Neuronal stem cell (in vitro differentiated cells): ENCODE results near the gene GINS2.

Source experiments
- DNase-seq: peaks from one replicate; pipeline ENCODE4 v3.0.0-alpha.2; 2013; ENCODE audit warnings: low spot score
- H2AFZ ChIP-seq: one replicate; pipeline ENCODE4 v1.6.1; 2013; ENCODE audit warnings: mild to moderate bottlenecking, low read length, inconsistent platforms
- H2AK5ac ChIP-seq: 2 replicates; pipeline ENCODE4 v1.6.1; 2013; ENCODE audit warnings: low read depth, mild to moderate bottlenecking, inconsistent platforms, low read length, moderate library complexity, mixed read lengths
- H2BK120ac ChIP-seq: 2 replicates; pipeline ENCODE4 v1.6.1; 2013; ENCODE audit warnings: low read depth, mild to moderate bottlenecking, inconsistent platforms, low read length, moderate library complexity, mixed read lengths
- H2BK12ac ChIP-seq: one replicate; pipeline ENCODE4 v1.6.1; 2013; ENCODE audit warnings: low read length, inconsistent platforms
- H2BK15ac ChIP-seq: 2 replicates; pipeline ENCODE4 v1.6.1; 2013; ENCODE audit warnings: mild to moderate bottlenecking, low read length, inconsistent platforms, mixed read lengths
- H2BK5ac ChIP-seq: one replicate; pipeline ENCODE4 v1.6.1; 2013; ENCODE audit warnings: inconsistent platforms, mild to moderate bottlenecking, low read length, moderate library complexity
- H3K14ac ChIP-seq: one replicate; pipeline ENCODE4 v1.6.1; 2013; ENCODE audit warnings: low read length, inconsistent platforms
- H3K18ac ChIP-seq: 2 replicates; pipeline ENCODE4 v1.6.1; 2013; ENCODE audit warnings: low read length, inconsistent platforms
- H3K23ac ChIP-seq: 2 replicates; pipeline ENCODE4 v1.6.1; 2013; ENCODE audit warnings: low read depth, mild to moderate bottlenecking, mixed read lengths, low read length, inconsistent platforms; ENCODE audit not compliant: poor library complexity
- H3K27ac ChIP-seq: replicated peaks from 3 replicates; pipeline ENCODE4 v1.5.1; 2013; ENCODE audit warnings: low read length, inconsistent platforms
- H3K27me3 ChIP-seq, 3 experiments: 2 replicates each; pipeline ENCODE4 v1.6.1; 2013; ENCODE audit warnings: low read length in 3 of 3, mild to moderate bottlenecking in 2 of 3, inconsistent platforms in 1 of 3, low read depth in 1 of 3, mixed read lengths in 1 of 3, moderate library complexity in 1 of 3; ENCODE audit not compliant: control insufficient read depth in 3 of 3, insufficient read depth in 3 of 3
- H3K36me3 ChIP-seq, 2 donors: replicated peaks in 1 of 2; 2 replicates each; pipeline ENCODE4 v1.6.1; 2013; ENCODE audit warnings: low read length in 2 of 2; ENCODE audit not compliant: control insufficient read depth in 2 of 2, insufficient read depth in 2 of 2
- H3K4ac ChIP-seq: 2 replicates; pipeline ENCODE4 v1.6.1; 2013; ENCODE audit warnings: inconsistent platforms, mild to moderate bottlenecking, low read length, moderate library complexity
- H3K4me1 ChIP-seq, 2 donors: 1 replicate in 1 of 2; 2 replicates in 1 of 2; pipeline ENCODE4 v1.6.1; 2013; ENCODE audit warnings: low read length in 2 of 2, low read depth in 1 of 2; ENCODE audit not compliant: control insufficient read depth in 2 of 2, insufficient read depth in 1 of 2
- H3K4me2 ChIP-seq: one replicate; pipeline ENCODE4 v1.6.1; 2013; ENCODE audit warnings: mild to moderate bottlenecking, low read length, inconsistent platforms; ENCODE audit not compliant: insufficient read depth, poor library complexity, severe bottlenecking
- H3K4me3 ChIP-seq, 2 donors: 2 replicates each; pipeline ENCODE4 v1.5.1; 2013; ENCODE audit warnings: low read length in 2 of 2, mild to moderate bottlenecking in 2 of 2, inconsistent platforms in 1 of 2, moderate library complexity in 1 of 2
- H3K79me1 ChIP-seq: one replicate; pipeline ENCODE4 v1.6.1; 2013; ENCODE audit warnings: low read depth, mild to moderate bottlenecking, inconsistent platforms, low read length, moderate library complexity
- H3K9ac ChIP-seq: one replicate; pipeline ENCODE4 v1.6.1; 2013; ENCODE audit warnings: mild to moderate bottlenecking, low read depth, low read length, inconsistent platforms; ENCODE audit not compliant: poor library complexity
- H3K9me3 ChIP-seq, 2 donors: replicated peaks in 1 of 2; 2 replicates each; pipeline versions ENCODE3 to v1.6.1; 2013; ENCODE audit warnings: low read length in 2 of 2, mild to moderate bottlenecking in 2 of 2, inconsistent platforms in 1 of 2, low read depth in 1 of 2, mixed read lengths in 1 of 2, moderate library complexity in 1 of 2; ENCODE audit not compliant: control insufficient read depth in 2 of 2, insufficient read depth in 1 of 2
- H4K8ac ChIP-seq: one replicate; pipeline ENCODE4 v1.6.1; 2013; ENCODE audit warnings: low read depth, mild to moderate bottlenecking, inconsistent platforms, low read length, moderate library complexity
- H4K91ac ChIP-seq: one replicate; pipeline ENCODE4 v1.6.1; 2013; ENCODE audit warnings: low read length, low read depth, mild to moderate bottlenecking, inconsistent platforms; ENCODE audit not compliant: poor library complexity
- WGBS, 2 donors: extraction: QIAGEN DNeasy Blood & Tissue Kit; methylation state at CpG; one replicate each; pipeline ENCODE4 v1.1.7; 2013; ENCODE audit warnings: missing lambda C conversion rate in 2 of 2, mixed read lengths in 1 of 2; ENCODE audit not compliant: insufficient read length in 2 of 2, insufficient replicate concordance in 1 of 2; ENCODE audit errors: extremely low coverage in 2 of 2; 5-methylcytosine and 5-hydroxymethylcytosine counted together

Gene GINS2

GRCh38 chr16:85648805-85649204 is 39.9 kb downstream of the GINS2 start:
- Histone ChIP-seq H3K36me3 (peaks cover 2 to 54% of the 10 kb centered on the region in 2 donors), H2AFZ (no peak overlapping the region), H2BK15ac (peak overlapping the region; percentile 83), H2AK5ac (peak overlapping the region; percentile 88), H4K91ac (no peak overlapping the region), H3K14ac (peak overlapping the region; percentile 4), H3K4ac (no peak overlapping the region), H2BK12ac (no peak overlapping the region), H3K79me1 (peaks cover 2% of the 10 kb centered on the region), H3K9me3 (no peaks in the 10 kb centered on the region), H3K4me2 (no peak overlapping the region), H3K4me1 (peaks cover 19 to 22% of the 10 kb centered on the region in 2 donors), H3K23ac (peak overlapping the region; percentile 29), H2BK5ac (no peak overlapping the region), H3K27ac (no peak overlapping the region), H3K9ac (peak overlapping the region; percentile 63), H4K8ac (no peak overlapping the region), H3K27me3 (no peaks in the 10 kb centered on the region), H2BK120ac (no peak overlapping the region), H3K4me3 (no peak overlapping the region), H3K18ac (peak overlapping the region; percentile 44)
- WGBS, 2 donors, result no CpG with 5 or more reads among the region's 14 CpGs
- DNase-seq, result no peak

- H2AK5ac ChIP-seq, result peak overlapping the region; percentile 88
- H3K9ac ChIP-seq, result no peak overlapping the region
- H3K4me1 ChIP-seq, result peaks cover 19 to 22% of the 10 kb centered on the region in 2 donors
- H3K14ac ChIP-seq, result peak overlapping the region; percentile 63
- peak overlapping the region; percentile 73 for H2BK12ac ChIP-seq
- H3K27ac ChIP-seq, result no peak overlapping the region
- no peak overlapping the region for H2AFZ ChIP-seq
- H3K4me3 ChIP-seq, result no peak overlapping the region
- peak overlapping the region; percentile 83 for H2BK15ac ChIP-seq
- no peaks in the 10 kb centered on the region for H3K27me3 ChIP-seq
- H2BK120ac ChIP-seq, result no peak overlapping the region
- H3K36me3 ChIP-seq, result peaks cover 2 to 48% of the 10 kb centered on the region in 2 donors
- no peak overlapping the region for H4K8ac ChIP-seq
- H2BK5ac ChIP-seq, result no peak overlapping the region
- H3K4me2 ChIP-seq, result no peak overlapping the region
- no peak for DNase-seq
- H4K91ac ChIP-seq, result peak overlapping the region; percentile 53
- H3K18ac ChIP-seq, result peak overlapping the region; percentile 83
- no peaks in the 10 kb centered on the region for H3K9me3 ChIP-seq
- WGBS, 2 donors, result no CpG with 5 or more reads among the region's 26 CpGs
- no peak overlapping the region for H3K4ac ChIP-seq
- H3K79me1 ChIP-seq, result peaks cover 2% of the 10 kb centered on the region
- H3K23ac ChIP-seq, result peak overlapping the region; percentile 29
These were observed 40.6 kb downstream of the GINS2 start for GRCh38 chr16:85648070-85648714.

DNA sequence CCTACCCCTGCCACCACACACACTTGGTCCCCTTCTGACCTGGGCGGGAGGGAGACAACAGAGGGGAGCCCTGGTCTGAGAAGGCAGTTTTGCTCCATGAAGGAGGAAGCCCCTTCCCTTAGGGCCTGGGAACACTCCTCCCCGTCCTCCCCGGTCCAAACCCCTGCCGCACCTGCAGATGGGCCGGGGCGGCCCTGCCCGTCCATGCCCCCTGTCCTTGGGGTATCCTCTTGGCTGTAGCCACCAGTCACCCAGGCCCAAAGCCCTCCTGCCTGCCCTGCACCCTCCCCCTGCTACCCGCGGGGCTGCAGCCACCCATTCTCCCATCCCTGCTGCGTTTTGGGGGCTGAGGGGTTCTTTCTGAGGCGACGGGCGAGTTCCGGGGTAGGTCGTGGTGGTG is 41.8 kb downstream of the GINS2 start:
- no CpG with 5 or more reads among the region's 15 CpGs for WGBS, 2 donors

DNA sequence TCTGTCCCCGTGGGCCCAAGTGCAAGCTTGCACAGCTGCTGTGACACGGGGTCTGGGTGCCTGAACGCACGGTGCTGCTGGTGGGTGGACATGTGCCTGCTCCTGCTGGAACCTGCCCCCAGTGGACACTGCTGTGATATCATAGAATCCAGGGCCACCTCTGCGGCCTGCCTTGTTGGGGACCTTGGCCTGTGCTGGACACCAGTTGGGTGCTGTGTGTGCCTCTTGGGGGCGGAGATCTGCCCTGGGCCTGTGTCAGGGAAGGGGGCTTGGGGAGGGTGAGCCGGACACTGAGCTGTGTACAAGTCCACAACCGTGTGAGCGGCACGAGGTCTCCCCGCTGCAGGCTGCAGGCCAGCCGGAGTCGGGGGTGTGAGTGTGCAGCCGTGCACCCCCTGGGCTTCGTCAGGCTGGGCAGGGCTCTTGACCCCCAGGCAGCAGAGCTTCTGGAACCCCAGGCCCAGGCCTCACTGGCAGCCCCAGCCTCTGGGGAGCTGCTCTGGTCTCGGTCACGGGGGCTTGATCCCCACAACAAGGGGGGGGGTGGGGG is 42.3 kb downstream of the GINS2 start:
- DNase-seq, result no peak
- Histone ChIP-seq H2BK5ac (peak overlapping the region; percentile 6), H3K23ac (no peak overlapping the region)

More for the DNA sequence above, 41.8 kb downstream of the GINS2 start:
- no peak overlapping the region for H3K4me3 ChIP-seq
- H2BK120ac ChIP-seq, result peak overlapping the region; percentile 96
- no peaks in the 10 kb centered on the region for H3K27me3 ChIP-seq
- H2BK15ac ChIP-seq, result no peak overlapping the region
- no peaks in the 10 kb centered on the region for H3K9me3 ChIP-seq
- H3K4ac ChIP-seq, result no peak overlapping the region
- peak overlapping the region; percentile 30 for H2BK12ac ChIP-seq
- H3K36me3 ChIP-seq, result peaks cover under 1 to 54% of the 10 kb centered on the region in 2 donors
- H3K4me1 ChIP-seq, result peaks cover 10 to 14% of the 10 kb centered on the region in 2 donors
- peak overlapping the region; percentile 23 for H4K8ac ChIP-seq
- DNase-seq, result no peak
- H3K14ac ChIP-seq, result peak overlapping the region; percentile 47
- peak overlapping the region; percentile 30 for H3K9ac ChIP-seq
- H3K79me1 ChIP-seq, result peaks cover 2% of the 10 kb centered on the region
- no peak overlapping the region for H2AFZ ChIP-seq
- H4K91ac ChIP-seq, result peak overlapping the region; percentile 53
- no peak overlapping the region for H3K4me2 ChIP-seq
- H2AK5ac ChIP-seq, result peak overlapping the region; percentile 90
- peak overlapping the region; percentile 73 for H3K23ac ChIP-seq
- peak overlapping the region; percentile 78 for H3K18ac ChIP-seq
- peak overlapping the region; percentile 6 for H2BK5ac ChIP-seq
- no peak overlapping the region for H3K27ac ChIP-seq

More for the DNA sequence above, 42.3 kb downstream of the GINS2 start:
- H3K18ac ChIP-seq, result peak overlapping the region; percentile 74
- no peaks in the 10 kb centered on the region for H3K9me3 ChIP-seq
- no peaks in the 10 kb centered on the region for H3K27me3 ChIP-seq
- peaks cover 5 to 11% of the 10 kb centered on the region in 2 donors for H3K4me1 ChIP-seq
- no peak overlapping the region for H3K14ac ChIP-seq
- H2BK12ac ChIP-seq, result no peak overlapping the region
- peak overlapping the region; percentile 53 for H3K9ac ChIP-seq
- H3K4me2 ChIP-seq, result no peak overlapping the region
- no peak overlapping the region for H4K91ac ChIP-seq
- H3K4me3 ChIP-seq, result no peak overlapping the region
- peaks cover 2% of the 10 kb centered on the region for H3K79me1 ChIP-seq
- H2BK15ac ChIP-seq, result no peak overlapping the region
- no CpG with 5 or more reads among the region's 17 CpGs for WGBS, 2 donors
- H3K27ac ChIP-seq, result no peak overlapping the region
- no peak overlapping the region for H3K4ac ChIP-seq
- no peak overlapping the region for H4K8ac ChIP-seq
- no peak overlapping the region for H2AK5ac ChIP-seq
- H2BK120ac ChIP-seq, result peak overlapping the region; percentile 96
- no peak overlapping the region for H2AFZ ChIP-seq
- peaks cover 0 to 55% of the 10 kb centered on the region in 2 donors for H3K36me3 ChIP-seq
